ENCODE measurements around the gene BRWD1.

DNA sequence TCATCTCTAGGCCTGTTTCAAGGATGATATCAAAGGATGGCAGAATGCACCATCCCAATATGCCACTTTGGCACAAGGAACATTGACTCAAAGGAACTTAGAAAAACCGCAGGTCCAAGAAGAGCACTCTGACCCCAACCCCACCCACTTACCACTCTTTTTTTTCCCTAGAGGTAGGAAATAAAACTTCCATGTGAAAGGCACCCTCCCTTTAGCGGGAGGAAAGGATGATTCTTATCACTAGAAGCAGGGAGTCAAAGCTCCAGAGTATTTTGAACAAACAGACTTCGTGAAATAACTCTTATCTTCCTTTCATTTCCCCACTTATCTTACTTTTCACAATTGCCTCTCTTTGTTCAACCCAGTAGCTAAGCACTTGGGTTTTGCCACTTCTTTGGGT is 152.4 kb downstream of the BRWD1 start:
- TF ChIP-seq CTCF (IDR thresholded peaks at IDR 0.05) (no peak), POLR2A (IDR thresholded peaks at IDR 0.05) (no peak), EP300 (IDR thresholded peaks at IDR 0.05) (no peak)
